Measurements from ENCODE around the gene MICALL2.

The MICALL2 gene

GRCh38 chr7:1483536-1484505, 24.6 kb upstream of the MICALL2 start:
- no peaks in the 10 kb centered on the region for H3K27me3 Mint-ChIP-seq
- no peak overlapping the region for H3K4me3 Mint-ChIP-seq
- no peak for DNase-seq
- H3K9me3 Mint-ChIP-seq, result no peaks in the 10 kb centered on the region
- H3K27ac Mint-ChIP-seq, result no peak overlapping the region
- H3K4me1 Mint-ChIP-seq, result no peaks in the 10 kb centered on the region
- no peak for ATAC-seq

GRCh38 chr7:1483079-1483478, 23.8 kb upstream of the MICALL2 start:
- Mint-ChIP-seq H3K27ac (no peak overlapping the region), H3K4me1 (no peaks in the 10 kb centered on the region), H3K27me3 (no peaks in the 10 kb centered on the region), H3K4me3 (no peak overlapping the region), H3K9me3 (no peaks in the 10 kb centered on the region)
- no peak for DNase-seq
- ATAC-seq, result no peak

GRCh38 chr7:1481300-1481699, 22.0 kb upstream of the MICALL2 start:
- Mint-ChIP-seq H3K4me1 (no peaks in the 10 kb centered on the region), H3K9me3 (no peaks in the 10 kb centered on the region), H3K4me3 (no peak overlapping the region), H3K27me3 (no peaks in the 10 kb centered on the region), H3K27ac (no peak overlapping the region)
- DNase-seq (no peak), ATAC-seq (no peak)

GRCh38 chr7:1480670-1481069, 21.4 kb upstream of the MICALL2 start:
- H3K4me1 Mint-ChIP-seq, result no peaks in the 10 kb centered on the region
- H3K27ac Mint-ChIP-seq, result no peak overlapping the region
- no peak overlapping the region for H3K4me3 Mint-ChIP-seq

GRCh38 chr7:1479287-1479686, 20.0 kb upstream of the MICALL2 start:
- no peak overlapping the region for H3K4me3 Mint-ChIP-seq
- H3K9me3 Mint-ChIP-seq, result no peaks in the 10 kb centered on the region
- peaks cover 8% of the 10 kb centered on the region for H3K4me1 Mint-ChIP-seq
- no peak overlapping the region for H3K27ac Mint-ChIP-seq
- no peak for ATAC-seq
- no peak for DNase-seq
- no peaks in the 10 kb centered on the region for H3K27me3 Mint-ChIP-seq

More at GRCh38 chr7:1480670-1481069, 21.4 kb upstream of the MICALL2 start:
- ATAC-seq, result no peak
- DNase-seq, result no peak
- no peaks in the 10 kb centered on the region for H3K9me3 Mint-ChIP-seq
- H3K27me3 Mint-ChIP-seq, result no peaks in the 10 kb centered on the region

GRCh38 chr7:1478480-1478879, 19.2 kb upstream of the MICALL2 start:
- Mint-ChIP-seq H3K4me1 (peaks cover 15% of the 10 kb centered on the region), H3K9me3 (no peaks in the 10 kb centered on the region), H3K27ac (no peak overlapping the region)

GRCh38 chr7:1476859-1477258, 17.6 kb upstream of the MICALL2 start:
- H3K4me1 Mint-ChIP-seq, result peaks cover 19% of the 10 kb centered on the region
- ATAC-seq (no peak), DNase-seq (no peak)
- no peaks in the 10 kb centered on the region for H3K27me3 Mint-ChIP-seq
- no peaks in the 10 kb centered on the region for H3K9me3 Mint-ChIP-seq
- no peak overlapping the region for H3K4me3 Mint-ChIP-seq
- no peak overlapping the region for H3K27ac Mint-ChIP-seq

More at GRCh38 chr7:1478480-1478879, 19.2 kb upstream of the MICALL2 start:
- DNase-seq (no peak), ATAC-seq (no peak)
- no peak overlapping the region for H3K4me3 Mint-ChIP-seq
- no peaks in the 10 kb centered on the region for H3K27me3 Mint-ChIP-seq

- Mint-ChIP-seq H3K4me1 (peaks cover 19% of the 10 kb centered on the region), H3K4me3 (no peak overlapping the region), H3K27ac (no peak overlapping the region), H3K27me3 (no peaks in the 10 kb centered on the region), H3K9me3 (no peaks in the 10 kb centered on the region)
- DNase-seq (no peak), ATAC-seq (no peak)
These were observed 16.7 kb upstream of the MICALL2 start for GRCh38 chr7:1475991-1476390.

GRCh38 chr7:1475393-1475792, 16.1 kb upstream of the MICALL2 start:
- no peak for DNase-seq
- no peaks in the 10 kb centered on the region for H3K9me3 Mint-ChIP-seq
- H3K27me3 Mint-ChIP-seq, result no peaks in the 10 kb centered on the region
- peaks cover 19% of the 10 kb centered on the region for H3K4me1 Mint-ChIP-seq
- H3K4me3 Mint-ChIP-seq, result no peak overlapping the region
- H3K27ac Mint-ChIP-seq, result no peak overlapping the region
- ATAC-seq, result no peak

GRCh38 chr7:1474736-1475135, 15.5 kb upstream of the MICALL2 start:
- H3K27me3 Mint-ChIP-seq, result no peaks in the 10 kb centered on the region
- peak overlapping the region in 1 of 2 donors; percentile 4 for H3K27ac Mint-ChIP-seq
- peaks cover 19% of the 10 kb centered on the region for H3K4me1 Mint-ChIP-seq
- no peak for ATAC-seq
- no peak overlapping the region for H3K4me3 Mint-ChIP-seq
- H3K9me3 Mint-ChIP-seq, result no peaks in the 10 kb centered on the region
- DNase-seq, result no peak

GRCh38 chr7:1473864-1474512, 14.7 kb upstream of the MICALL2 start:
- H3K9me3 Mint-ChIP-seq, result no peaks in the 10 kb centered on the region
- no peaks in the 10 kb centered on the region for H3K27me3 Mint-ChIP-seq
- H3K4me3 Mint-ChIP-seq, result no peak overlapping the region
- DNase-seq (peak; percentile 78 to 80), ATAC-seq (peak; percentile 71)
- peaks cover 19% of the 10 kb centered on the region for H3K4me1 Mint-ChIP-seq
- H3K27ac Mint-ChIP-seq, result peak overlapping the region in 1 of 2 donors; percentile 81

- no peak for ATAC-seq
- H3K9me3 Mint-ChIP-seq, result no peaks in the 10 kb centered on the region
- peaks cover 26% of the 10 kb centered on the region for H3K4me1 Mint-ChIP-seq
- DNase-seq, result no peak
- H3K27ac Mint-ChIP-seq, result no peak overlapping the region
- no peaks in the 10 kb centered on the region for H3K27me3 Mint-ChIP-seq
- H3K4me3 Mint-ChIP-seq, result no peak overlapping the region
These were observed 11.6 kb upstream of the MICALL2 start for GRCh38 chr7:1470901-1471300.

GRCh38 chr7:1468643-1469298, 9.5 kb upstream of the MICALL2 start:
- Mint-ChIP-seq H3K27ac (no peak overlapping the region), H3K27me3 (no peaks in the 10 kb centered on the region), H3K4me1 (peaks cover 14% of the 10 kb centered on the region), H3K9me3 (no peaks in the 10 kb centered on the region), H3K4me3 (no peak overlapping the region)
- peak; percentile 1 for ATAC-seq
- no peak for DNase-seq

- no peaks in the 10 kb centered on the region for H3K27me3 Mint-ChIP-seq
- DNase-seq, result no peak
- no peak overlapping the region for H3K27ac Mint-ChIP-seq
- H3K9me3 Mint-ChIP-seq, result no peaks in the 10 kb centered on the region
- peaks cover 8% of the 10 kb centered on the region for H3K4me1 Mint-ChIP-seq
- no peak overlapping the region for H3K4me3 Mint-ChIP-seq
- ATAC-seq, result no peak
These were observed 8.9 kb upstream of the MICALL2 start for GRCh38 chr7:1468203-1468602.

GRCh38 chr7:1466524-1467271, 7.4 kb upstream of the MICALL2 start:
- ATAC-seq (no peak), DNase-seq (no peak)
- Mint-ChIP-seq H3K9me3 (no peaks in the 10 kb centered on the region), H3K27me3 (no peaks in the 10 kb centered on the region), H3K4me3 (no peak overlapping the region), H3K27ac (no peak overlapping the region), H3K4me1 (peaks cover 7% of the 10 kb centered on the region)
